DLD1 (cell line): ENCODE data around the gene RASD2.
"Not testable (repeated sequence)": the region's sequence is repeated elsewhere in the genome, so short reads cannot be mapped to it uniquely, and the experiment has no call there.

Experiments used
- in situ Hi-C: cut with HindIII; loops from 2 replicates; pipeline ENCODE4 v1.10.0; 2017; ENCODE audit warnings: low sequenced_read_pairs

RASD2 gene

DNA sequence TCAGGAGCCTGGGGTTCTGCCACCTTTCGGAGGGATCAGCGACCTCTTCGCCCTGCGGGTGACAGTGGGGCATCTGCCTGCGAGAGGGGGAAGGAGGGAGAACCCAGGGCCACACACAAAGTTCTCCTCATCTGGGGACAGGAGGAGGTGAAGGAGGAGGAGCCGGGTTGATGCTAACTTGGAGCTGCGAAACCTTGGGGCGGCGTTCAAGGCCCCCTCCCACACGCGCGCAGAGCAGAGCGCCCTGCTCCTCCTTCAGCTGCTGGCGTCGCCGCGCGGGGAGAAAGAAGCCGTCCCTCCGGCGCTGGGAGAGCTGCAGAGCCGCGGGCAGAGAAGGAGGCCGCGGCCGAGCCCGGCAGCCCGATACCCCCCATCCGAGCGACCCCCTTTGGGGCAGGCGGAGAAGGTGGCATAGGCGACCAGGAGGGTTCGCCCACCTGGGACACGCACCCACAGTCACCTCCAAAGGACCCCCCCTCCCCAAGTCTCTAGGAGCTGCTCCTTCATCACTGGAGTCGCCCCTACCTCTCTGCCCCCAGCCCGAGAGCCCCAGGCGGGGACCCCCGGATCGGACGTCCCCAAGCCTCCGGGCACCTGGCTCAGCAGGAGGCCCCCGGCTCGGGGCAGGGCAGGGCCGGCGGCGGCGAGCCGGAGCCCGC is at the start of gene RASD2:
RASD2 (plus strand) TSS at position 237 of the 659 bp plus-strand sequence. CDS start 5,979 bp downstream, outside the sequence.
- in situ Hi-C loops = no loop called here

DNA sequence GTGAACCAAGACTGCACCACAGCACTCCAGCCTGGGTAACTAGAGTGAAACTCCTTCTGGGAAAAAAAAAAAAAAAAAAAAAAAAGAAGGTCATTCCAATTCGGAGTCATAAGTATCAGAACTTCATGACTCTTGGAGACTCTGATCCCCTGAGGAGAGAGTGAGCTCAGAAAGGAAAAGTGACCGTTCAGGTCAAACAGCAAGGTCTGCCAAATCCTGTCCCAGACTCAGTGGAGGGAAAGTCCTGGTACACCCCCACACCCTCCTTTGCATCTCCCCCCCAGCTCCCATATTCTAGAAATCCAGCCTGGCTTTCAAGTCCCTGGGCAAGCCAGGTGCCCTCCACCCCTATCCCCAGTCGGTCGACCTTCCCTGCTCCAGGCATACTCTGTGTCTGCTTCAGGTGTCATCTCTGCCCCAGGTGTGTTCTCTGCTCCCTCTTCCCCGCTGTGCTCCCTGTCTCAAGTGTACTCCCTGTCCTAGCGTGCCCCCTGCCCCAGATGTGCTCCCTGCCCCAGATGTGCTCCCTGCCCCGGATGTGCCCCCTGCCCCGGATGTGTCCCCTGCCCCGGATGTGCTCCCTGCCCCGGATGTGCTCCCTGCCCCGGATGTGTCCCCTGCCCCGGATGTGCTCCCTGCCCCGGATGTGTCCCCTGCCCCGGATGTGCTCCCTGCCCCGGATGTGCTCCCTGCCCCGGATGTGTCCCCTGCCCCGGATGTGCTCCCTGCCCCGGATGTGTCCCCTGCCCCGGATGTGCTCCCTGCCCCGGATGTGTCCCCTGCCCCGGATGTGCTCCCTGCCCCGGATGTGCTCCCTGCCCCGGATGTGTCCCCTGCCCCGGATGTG is 49.3 kb upstream of the RASD2 start:
- in situ Hi-C loops = not testable (repeated sequence)

DNA sequence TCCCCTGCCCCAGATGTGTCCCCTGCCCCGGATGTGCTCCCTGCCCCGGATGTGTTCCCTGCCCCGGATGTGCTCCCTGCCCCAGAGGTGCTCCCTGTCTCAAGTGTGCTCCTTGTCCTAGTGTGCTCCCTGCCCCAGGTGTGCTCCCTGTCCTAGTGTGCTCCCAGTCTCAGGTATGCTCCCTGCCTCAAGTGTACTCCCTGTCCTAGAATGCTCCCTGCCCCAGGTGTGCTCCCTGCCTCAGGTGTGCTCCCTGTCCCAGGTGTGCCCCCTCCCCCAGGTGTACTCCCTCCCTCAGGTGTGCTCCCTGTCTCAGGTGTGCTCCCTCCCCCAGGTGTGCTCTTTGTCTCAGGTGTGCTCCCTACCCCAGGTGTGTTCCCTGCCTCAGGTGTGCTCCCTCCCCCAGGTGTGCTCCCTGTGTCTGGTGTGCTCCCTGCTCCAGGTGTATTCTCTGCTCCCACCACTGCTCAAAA is 48.7 kb upstream of the RASD2 start:
- in situ Hi-C loops = no loop called here

DNA sequence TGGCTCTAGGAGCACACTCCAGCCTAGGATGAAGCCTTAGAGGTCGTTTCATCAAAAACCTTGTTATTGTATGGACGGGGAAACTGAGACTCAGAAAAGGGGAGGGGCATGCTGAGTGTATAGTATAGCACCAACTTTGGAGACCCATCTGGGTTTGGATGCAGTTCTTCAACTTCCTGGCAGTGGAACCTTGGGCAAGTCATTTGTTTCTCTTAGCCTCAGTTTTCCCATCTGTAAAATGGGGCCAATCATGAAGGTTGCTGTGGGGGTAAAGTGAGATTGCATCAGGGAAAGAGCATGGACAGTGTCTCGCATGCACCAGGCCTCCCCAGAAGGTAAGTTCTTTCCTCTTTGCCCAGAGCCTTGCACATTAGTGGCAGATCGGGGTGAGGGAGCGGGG is 47.6 kb upstream of the RASD2 start:
- in situ Hi-C loops = no loop called here

- in situ Hi-C loops = not testable (repeated sequence)
Measured at GRCh38 chr22:35495711-35496110, 44.9 kb upstream of the RASD2 start.

DNA sequence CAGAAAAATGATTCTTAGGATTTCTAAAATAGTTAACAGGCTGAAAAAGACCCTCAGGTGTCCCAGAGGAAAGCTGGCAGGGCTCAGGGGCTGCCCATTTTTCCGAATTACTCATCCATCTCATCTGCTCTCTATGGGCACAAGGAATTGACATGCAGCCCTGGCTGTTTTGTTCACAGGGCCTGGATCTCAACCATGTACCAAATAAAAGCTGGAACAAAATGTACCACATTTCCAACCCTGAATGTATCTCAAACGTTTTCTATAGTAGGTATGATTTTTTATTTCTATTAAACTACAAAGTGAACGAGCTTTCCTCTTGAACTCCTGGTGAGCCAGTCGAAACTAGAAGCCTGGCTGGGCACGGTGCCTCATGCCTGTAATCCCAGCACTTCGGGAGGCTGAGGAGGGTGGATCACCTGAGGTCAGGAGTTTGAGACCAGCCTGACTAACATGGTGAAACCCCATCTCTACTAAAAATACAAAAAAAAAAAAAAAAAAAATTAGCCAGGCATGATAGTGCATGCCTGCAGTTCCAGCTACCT is 43.8 kb upstream of the RASD2 start:
- in situ Hi-C loops = no loop called here

GRCh38 chr22:35498026-35498800 is 42.4 kb upstream of the RASD2 start:
- in situ Hi-C loops = no loop called here

GRCh38 chr22:35502836-35503235 is 37.8 kb upstream of the RASD2 start:
- in situ Hi-C loops = loop anchor here (5.0 kb wide), 1 partner anchor 64 kb away; no protein-coding TSS in a partner anchor

DNA sequence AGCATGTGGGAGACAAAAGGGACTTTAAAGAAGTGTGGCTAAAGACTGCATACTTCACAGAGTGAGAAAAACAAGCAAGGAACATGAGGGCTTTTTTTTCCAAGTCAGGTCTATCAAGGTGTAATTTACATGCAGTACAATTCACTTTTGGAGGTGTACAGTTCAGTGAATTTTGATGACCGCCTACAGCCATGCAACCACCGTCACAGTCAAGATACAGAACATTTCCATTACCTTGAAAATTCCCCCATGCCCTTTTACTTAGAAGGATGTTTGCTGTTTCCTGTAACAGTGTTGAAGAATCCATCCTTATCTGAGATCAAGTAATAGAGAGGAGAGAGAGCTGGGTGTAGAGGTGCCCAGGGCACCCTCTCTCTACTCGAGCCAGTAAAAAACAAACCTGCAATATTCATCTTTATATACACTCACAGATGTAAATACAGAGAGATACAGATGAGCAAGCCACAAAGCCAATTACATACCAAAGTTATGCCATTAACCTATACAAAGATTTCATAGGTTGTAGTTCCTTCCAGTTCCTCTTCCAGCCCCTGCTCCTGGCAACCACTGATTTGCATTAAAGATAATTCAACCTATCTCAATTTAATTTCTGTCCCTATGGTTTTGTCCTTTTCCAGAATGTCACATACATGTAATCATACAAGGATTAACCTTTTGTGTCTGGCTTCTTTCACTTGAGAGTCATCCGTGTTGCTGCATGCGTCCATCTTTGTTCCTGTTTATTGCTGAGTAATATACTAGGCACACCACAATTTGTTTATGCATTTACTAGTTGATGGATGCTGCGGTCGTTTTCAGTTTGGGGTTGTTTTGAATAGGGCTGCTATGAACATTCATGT is 35.0 kb upstream of the RASD2 start:
- in situ Hi-C loops = no loop called here

DNA sequence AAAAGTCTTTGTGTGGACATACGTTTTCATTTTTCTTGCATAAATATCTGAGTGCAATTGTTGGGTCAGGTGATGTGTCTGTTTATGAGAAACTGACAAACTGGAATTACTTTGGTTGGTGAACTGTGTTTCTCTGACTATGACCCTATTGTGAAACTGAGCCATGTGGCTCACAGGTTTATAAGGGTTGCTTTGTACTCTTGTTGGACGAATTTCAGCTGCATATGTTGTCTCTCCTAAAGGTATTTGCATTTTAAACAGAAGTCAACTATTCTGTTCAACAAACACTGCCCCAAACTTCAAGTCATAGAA is 34.4 kb upstream of the RASD2 start:
- in situ Hi-C loops = no loop called here

- in situ Hi-C loops = not testable (repeated sequence)
Measured at GRCh38 chr22:35507851-35508250, 32.8 kb upstream of the RASD2 start.

DNA sequence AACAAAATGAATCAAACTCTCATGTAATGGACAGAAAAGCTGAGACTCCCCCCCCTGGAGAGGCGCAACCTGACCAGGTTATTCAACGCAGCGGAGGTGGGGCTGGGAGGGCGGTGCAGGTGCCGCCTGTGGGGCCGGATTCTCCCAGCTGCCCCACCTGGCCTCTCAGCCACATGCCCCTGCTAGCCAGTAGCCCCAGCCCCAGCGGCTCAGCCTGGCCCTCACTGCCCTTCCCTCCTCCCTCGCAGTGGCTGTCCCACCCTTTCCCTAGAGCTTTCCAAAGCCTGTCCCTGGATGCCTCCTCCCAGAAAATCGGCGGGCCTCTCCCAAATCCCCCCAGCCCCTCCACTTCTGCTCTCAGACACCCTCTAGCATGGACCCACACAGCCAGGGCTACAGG is 31.2 kb upstream of the RASD2 start:
- in situ Hi-C loops = no loop called here

- in situ Hi-C loops = no loop called here
Measured at GRCh38 chr22:35509960-35510359, 30.7 kb upstream of the RASD2 start.

DNA sequence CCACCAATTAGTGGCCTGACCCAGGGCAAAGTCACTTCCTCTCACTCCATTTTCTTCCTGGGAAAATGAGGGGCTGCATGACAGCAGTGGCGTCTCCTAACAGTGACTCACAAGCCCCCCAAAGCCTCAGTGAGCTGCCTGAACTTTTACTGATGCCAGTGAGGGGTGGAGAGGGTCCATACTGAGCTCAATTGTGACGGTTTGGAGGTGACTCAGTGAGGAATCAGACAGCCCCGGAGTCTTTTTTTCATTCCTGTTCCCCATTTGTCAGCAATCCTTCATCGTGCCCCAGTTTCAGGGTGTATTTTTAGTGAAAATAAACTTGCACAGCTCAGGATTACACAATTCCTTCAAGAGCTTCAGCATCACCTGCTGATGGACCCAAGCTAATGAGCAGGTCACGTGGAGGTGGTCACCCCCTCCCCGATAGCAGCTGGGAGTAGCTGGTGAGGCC is 30.1 kb upstream of the RASD2 start:
- in situ Hi-C loops = no loop called here

DNA sequence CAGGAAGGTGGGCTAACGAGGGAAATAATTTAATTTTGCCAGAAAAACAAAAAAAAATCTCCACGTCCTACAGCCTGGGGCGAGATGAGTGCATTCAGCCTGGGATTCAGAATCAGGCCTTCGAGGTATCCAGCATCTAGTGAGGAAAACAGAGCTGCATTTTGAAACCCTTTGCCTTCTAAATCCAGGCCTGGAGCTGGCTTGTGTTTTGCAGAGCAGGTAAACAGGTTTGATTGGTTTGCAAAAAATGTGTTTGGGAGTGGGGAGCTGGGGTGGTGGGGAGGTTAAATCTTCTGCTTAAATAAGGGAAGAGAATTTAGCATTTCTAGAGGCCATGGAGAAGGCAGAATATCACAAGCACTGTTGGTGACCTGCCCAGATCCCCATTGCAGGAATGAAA is 29.7 kb upstream of the RASD2 start:
- in situ Hi-C loops = no loop called here

- in situ Hi-C loops = no loop called here
Measured at GRCh38 chr22:35514366-35514765, 26.3 kb upstream of the RASD2 start.

GRCh38 chr22:35515952-35516351 is 24.7 kb upstream of the RASD2 start:
- in situ Hi-C loops = not testable (repeated sequence)

- in situ Hi-C loops = no loop called here
Measured at GRCh38 chr22:35516723-35517122, 23.9 kb upstream of the RASD2 start.

DNA sequence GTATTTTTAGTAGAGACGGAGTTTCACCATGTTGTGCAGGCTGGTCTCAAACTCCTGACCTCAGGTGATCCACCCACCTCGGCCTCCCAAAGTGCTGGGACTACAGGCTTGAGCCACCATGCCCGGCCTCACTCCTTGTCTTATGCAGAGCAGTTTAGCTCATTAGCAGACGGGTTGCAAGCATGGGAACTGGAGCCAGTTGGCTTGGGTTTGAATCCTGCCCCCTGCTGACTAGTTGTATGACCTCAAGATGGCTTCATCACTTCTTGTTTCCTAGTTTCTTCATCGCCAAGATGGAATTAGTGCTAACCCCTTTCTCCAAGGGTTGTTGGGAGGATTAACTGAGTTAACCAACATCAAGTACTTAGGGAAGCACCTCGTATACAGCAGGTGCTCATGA is 23.4 kb upstream of the RASD2 start:
- in situ Hi-C loops = no loop called here
